ENCODE data around the gene ASB5. TPM values are rescaled to one million over a fixed set of nuclear protein-coding genes. Genes with fewer than 3 reads are reported as not detected.
A peak's percentile ranks its signal among the peaks of the same experiment; 100 is the strongest.

The ASB5 gene
- polyA plus RNA-seq, 1 donor, result 0.22 TPM

GRCh38 chr4:176195184-176195978, 73.6 kb downstream of the ASB5 start, which contains the start of gene SPATA4:
TSS of gene SPATA4 (minus strand) at chr4:176195585. CDS start at chr4:176195562, 23 bp downstream.
- WGBS (ENCODE audit: insufficient coverage, low lambda C conversion rate), result 0% methylated on average over 1 of the region's 45 CpGs
- Histone ChIP-seq H3K4me1 (ENCODE audit: control insufficient read depth, insufficient read depth, low read length) (no peaks in the 10 kb centered on the region), H3K9me3 (ENCODE audit: control insufficient read depth, low read depth, low read length) (no peaks in the 10 kb centered on the region), H3K36me3 (ENCODE audit: control insufficient read depth, insufficient read depth, low read length) (no peaks in the 10 kb centered on the region), H3K27me3 (ENCODE audit: control insufficient read depth, insufficient read depth, low read length) (peaks cover 11% of the 10 kb centered on the region), H3K27ac (ENCODE audit: low read length) (peak within 1 kb of the TSS; percentile 27), H3K4me3 (ENCODE audit: low read length) (peak within 1 kb of the TSS; percentile 52)
- DNase-seq, result peak; percentile 93

- Histone ChIP-seq H3K27me3 (ENCODE audit: control insufficient read depth, insufficient read depth, low read length) (peaks cover 11% of the 10 kb centered on the region), H3K9me3 (ENCODE audit: control insufficient read depth, low read depth, low read length) (no peaks in the 10 kb centered on the region), H3K27ac (ENCODE audit: low read length) (no peak overlapping the region), H3K36me3 (ENCODE audit: control insufficient read depth, insufficient read depth, low read length) (no peaks in the 10 kb centered on the region), H3K4me3 (ENCODE audit: low read length) (no peak overlapping the region), H3K4me1 (ENCODE audit: control insufficient read depth, insufficient read depth, low read length) (no peaks in the 10 kb centered on the region)
- WGBS (ENCODE audit: insufficient coverage, low lambda C conversion rate), result 83% methylated on average over 2 of the region's 3 CpGs
- DNase-seq, result no peak
Measured at GRCh38 chr4:176193938-176194337, 75.1 kb downstream of the ASB5 start.

DNA sequence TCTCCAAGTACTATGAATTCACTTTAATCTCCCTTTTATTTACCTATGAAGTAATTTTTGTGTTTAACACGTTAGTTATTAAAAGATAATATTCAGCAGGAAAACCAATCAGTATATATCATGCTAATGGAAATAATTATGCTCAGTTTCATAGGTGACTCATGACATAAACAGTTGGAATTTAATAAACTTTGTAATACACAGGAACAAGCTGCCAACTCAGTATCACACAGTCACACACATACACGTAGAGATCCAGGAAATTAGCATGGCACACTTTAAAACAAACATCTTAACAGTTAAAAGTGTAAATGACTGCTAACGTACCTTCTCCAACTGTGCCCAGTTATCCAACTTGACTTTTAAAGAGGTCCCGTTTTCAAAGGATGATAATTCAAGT, 75.9 kb downstream of the ASB5 start:
- no CpG with 5 or more reads among the region's 4 CpGs for WGBS (ENCODE audit: insufficient coverage, low lambda C conversion rate)
- Histone ChIP-seq H3K4me1 (ENCODE audit: control insufficient read depth, insufficient read depth, low read length) (no peaks in the 10 kb centered on the region), H3K36me3 (ENCODE audit: control insufficient read depth, insufficient read depth, low read length) (no peaks in the 10 kb centered on the region), H3K9me3 (ENCODE audit: control insufficient read depth, low read depth, low read length) (no peaks in the 10 kb centered on the region), H3K27ac (ENCODE audit: low read length) (no peak overlapping the region), H3K27me3 (ENCODE audit: control insufficient read depth, insufficient read depth, low read length) (peaks cover 11% of the 10 kb centered on the region), H3K4me3 (ENCODE audit: low read length) (no peak overlapping the region)
- no peak for DNase-seq

- Histone ChIP-seq H3K36me3 (ENCODE audit: control insufficient read depth, insufficient read depth, low read length) (no peaks in the 10 kb centered on the region), H3K27me3 (ENCODE audit: control insufficient read depth, insufficient read depth, low read length) (peaks cover 11% of the 10 kb centered on the region), H3K4me1 (ENCODE audit: control insufficient read depth, insufficient read depth, low read length) (no peaks in the 10 kb centered on the region), H3K27ac (ENCODE audit: low read length) (no peak overlapping the region), H3K9me3 (ENCODE audit: control insufficient read depth, low read depth, low read length) (no peaks in the 10 kb centered on the region), H3K4me3 (ENCODE audit: low read length) (no peak overlapping the region)
- WGBS (ENCODE audit: insufficient coverage, low lambda C conversion rate), result no CpG with 5 or more reads among the region's 1 CpG
- no peak for DNase-seq
Measured at GRCh38 chr4:176191974-176192373, 77.0 kb downstream of the ASB5 start.

DNA sequence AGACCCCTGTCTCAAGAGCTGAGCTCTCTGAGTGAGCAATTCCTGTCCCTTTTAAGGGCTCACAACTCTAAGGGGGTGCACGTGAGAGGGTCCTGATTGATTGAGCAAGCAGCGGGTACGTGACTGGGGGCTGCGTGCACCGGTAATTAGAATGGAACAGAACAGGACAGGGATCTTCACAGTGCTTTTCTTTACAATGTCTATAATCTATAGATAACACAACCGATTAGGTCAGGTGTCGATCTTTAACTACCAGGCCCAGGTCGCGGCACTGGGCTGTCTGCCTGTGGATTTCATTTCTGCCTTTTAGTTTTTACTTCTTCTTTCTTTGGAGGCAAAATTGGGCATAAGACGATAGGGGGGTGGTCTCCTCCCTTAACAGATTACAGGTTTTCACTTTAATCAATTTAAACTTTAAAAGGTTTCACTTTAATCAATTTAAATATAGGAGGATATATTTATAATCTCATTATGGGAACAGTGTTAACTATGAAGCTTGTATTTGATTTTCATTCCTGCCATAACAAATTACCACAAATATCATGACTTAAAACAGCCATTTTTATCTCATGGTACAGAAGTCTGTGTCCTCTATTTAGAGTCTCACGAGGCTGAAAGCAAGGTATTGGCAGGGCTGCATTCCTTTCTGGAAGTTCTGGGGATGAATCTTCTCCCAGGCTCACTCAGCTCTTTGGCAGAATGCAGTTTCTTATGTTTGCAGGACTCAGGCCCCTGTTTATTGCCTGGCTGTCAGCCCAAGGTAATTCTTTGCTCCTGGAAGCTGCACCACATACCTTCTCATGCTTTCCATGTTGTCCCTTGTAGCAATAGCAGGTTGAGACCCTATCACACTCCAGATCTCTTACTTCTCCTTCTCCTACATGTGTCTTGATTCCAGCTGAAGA, 78.9 kb downstream of the ASB5 start:
- H3K36me3 ChIP-seq (ENCODE audit: control insufficient read depth, insufficient read depth, low read length), result no peaks in the 10 kb centered on the region
- no peak overlapping the region for H3K4me3 ChIP-seq (ENCODE audit: low read length)
- 62% methylated on average over 3 of the region's 11 CpGs for WGBS (ENCODE audit: insufficient coverage, low lambda C conversion rate)
- H3K27ac ChIP-seq (ENCODE audit: low read length), result no peak overlapping the region
- peaks cover 9% of the 10 kb centered on the region for H3K27me3 ChIP-seq (ENCODE audit: control insufficient read depth, insufficient read depth, low read length)
- no peak for DNase-seq
- no peaks in the 10 kb centered on the region for H3K4me1 ChIP-seq (ENCODE audit: control insufficient read depth, insufficient read depth, low read length)
- no peaks in the 10 kb centered on the region for H3K9me3 ChIP-seq (ENCODE audit: control insufficient read depth, low read depth, low read length)

DNA sequence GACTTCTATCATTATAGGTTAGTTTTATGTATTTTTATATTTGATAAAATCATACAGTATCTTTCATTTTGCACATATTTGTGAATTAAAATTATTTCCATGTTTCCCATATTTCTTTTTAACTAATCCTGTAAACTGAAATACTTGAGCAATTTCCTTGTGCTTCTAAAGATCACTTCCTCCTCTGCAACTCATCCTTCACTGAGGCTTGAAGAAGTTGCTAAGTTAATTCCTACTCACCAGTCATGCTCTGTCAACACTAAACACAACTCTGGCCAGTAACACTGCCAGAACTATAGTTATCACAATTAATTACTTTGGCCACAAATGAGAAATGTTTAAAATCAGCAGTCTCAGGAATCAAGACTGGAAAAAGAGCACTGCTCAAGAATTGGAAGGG, 80.4 kb downstream of the ASB5 start:
- H3K9me3 ChIP-seq (ENCODE audit: control insufficient read depth, low read depth, low read length), result no peaks in the 10 kb centered on the region
- peaks cover 7% of the 10 kb centered on the region for H3K27me3 ChIP-seq (ENCODE audit: control insufficient read depth, insufficient read depth, low read length)
- no peak for DNase-seq
- H3K27ac ChIP-seq (ENCODE audit: low read length), result no peak overlapping the region
- H3K36me3 ChIP-seq (ENCODE audit: control insufficient read depth, insufficient read depth, low read length), result no peaks in the 10 kb centered on the region
- no peaks in the 10 kb centered on the region for H3K4me1 ChIP-seq (ENCODE audit: control insufficient read depth, insufficient read depth, low read length)
- H3K4me3 ChIP-seq (ENCODE audit: low read length), result no peak overlapping the region

DNA sequence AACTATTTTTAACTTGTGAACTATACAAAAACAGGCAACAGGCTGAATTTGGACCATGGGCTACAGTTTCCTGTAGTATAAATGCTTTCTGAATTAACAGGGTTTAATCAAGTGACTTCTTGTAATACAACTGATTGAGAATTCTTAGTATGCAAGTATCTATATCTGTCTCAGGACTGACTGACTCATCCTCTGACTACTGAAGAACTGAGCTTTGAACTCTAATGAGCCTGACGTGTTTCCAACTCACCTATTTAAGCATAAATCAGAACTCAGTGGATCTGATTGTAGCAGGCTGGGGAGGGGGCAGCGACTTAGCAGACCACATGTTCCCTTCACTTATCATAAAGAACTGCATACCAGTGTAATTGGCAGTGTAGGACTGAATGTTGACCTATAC, 81.4 kb downstream of the ASB5 start:
- H3K36me3 ChIP-seq (ENCODE audit: control insufficient read depth, insufficient read depth, low read length), result no peaks in the 10 kb centered on the region
- H3K27me3 ChIP-seq (ENCODE audit: control insufficient read depth, insufficient read depth, low read length), result peaks cover 5% of the 10 kb centered on the region
- DNase-seq, result peak; percentile 17 to 23
- 0% methylated on average over 1 of the region's 2 CpGs for WGBS (ENCODE audit: insufficient coverage, low lambda C conversion rate)
- no peak overlapping the region for H3K4me3 ChIP-seq (ENCODE audit: low read length)
- no peaks in the 10 kb centered on the region for H3K4me1 ChIP-seq (ENCODE audit: control insufficient read depth, insufficient read depth, low read length)
- no peaks in the 10 kb centered on the region for H3K9me3 ChIP-seq (ENCODE audit: control insufficient read depth, low read depth, low read length)
- no peak overlapping the region for H3K27ac ChIP-seq (ENCODE audit: low read length)

- no peak for DNase-seq
- H3K9me3 ChIP-seq (ENCODE audit: control insufficient read depth, low read depth, low read length), result no peaks in the 10 kb centered on the region
- H3K4me1 ChIP-seq (ENCODE audit: control insufficient read depth, insufficient read depth, low read length), result no peaks in the 10 kb centered on the region
- no peaks in the 10 kb centered on the region for H3K36me3 ChIP-seq (ENCODE audit: control insufficient read depth, insufficient read depth, low read length)
- no peak overlapping the region for H3K4me3 ChIP-seq (ENCODE audit: low read length)
- no peak overlapping the region for H3K27ac ChIP-seq (ENCODE audit: low read length)
- 80% methylated on average over 2 of the region's 6 CpGs for WGBS (ENCODE audit: insufficient coverage, low lambda C conversion rate)
- peaks cover under 1% of the 10 kb centered on the region for H3K27me3 ChIP-seq (ENCODE audit: control insufficient read depth, insufficient read depth, low read length)
Measured at GRCh38 chr4:176186671-176187395, 82.2 kb downstream of the ASB5 start.

- no CpG with 5 or more reads among the region's 2 CpGs for WGBS (ENCODE audit: insufficient coverage, low lambda C conversion rate)
Measured at GRCh38 chr4:176186067-176186466, 83.0 kb downstream of the ASB5 start.

DNA sequence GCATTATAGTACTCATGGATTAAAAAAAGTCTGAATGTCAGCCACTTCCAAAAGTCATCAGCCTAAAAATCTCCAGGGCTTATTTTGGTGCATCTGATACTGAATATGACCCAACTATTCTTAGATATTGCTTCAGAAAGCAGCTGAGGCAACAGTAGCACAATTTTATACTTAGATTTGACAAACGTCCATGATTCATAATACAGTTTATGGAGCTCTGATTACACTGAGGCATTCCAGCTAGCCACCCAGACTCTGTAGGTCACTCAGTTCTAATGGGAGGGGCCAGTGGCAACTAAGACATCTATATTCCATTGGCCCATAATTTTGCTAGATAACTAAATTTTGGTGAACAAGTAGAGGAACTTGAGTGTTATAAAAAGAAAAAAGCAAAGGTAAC, 84.0 kb downstream of the ASB5 start:
- DNase-seq, result no peak
- Histone ChIP-seq H3K27me3 (ENCODE audit: control insufficient read depth, insufficient read depth, low read length) (no peaks in the 10 kb centered on the region), H3K36me3 (ENCODE audit: control insufficient read depth, insufficient read depth, low read length) (no peaks in the 10 kb centered on the region), H3K27ac (ENCODE audit: low read length) (no peak overlapping the region), H3K4me1 (ENCODE audit: control insufficient read depth, insufficient read depth, low read length) (no peaks in the 10 kb centered on the region), H3K4me3 (ENCODE audit: low read length) (no peak overlapping the region), H3K9me3 (ENCODE audit: control insufficient read depth, low read depth, low read length) (no peaks in the 10 kb centered on the region)
- no CpG with 5 or more reads among the region's 1 CpG for WGBS (ENCODE audit: insufficient coverage, low lambda C conversion rate)

More at GRCh38 chr4:176186067-176186466, 83.0 kb downstream of the ASB5 start:
- Histone ChIP-seq H3K4me1 (ENCODE audit: control insufficient read depth, insufficient read depth, low read length) (no peaks in the 10 kb centered on the region), H3K9me3 (ENCODE audit: control insufficient read depth, low read depth, low read length) (no peaks in the 10 kb centered on the region), H3K4me3 (ENCODE audit: low read length) (no peak overlapping the region), H3K27ac (ENCODE audit: low read length) (no peak overlapping the region), H3K36me3 (ENCODE audit: control insufficient read depth, insufficient read depth, low read length) (no peaks in the 10 kb centered on the region), H3K27me3 (ENCODE audit: control insufficient read depth, insufficient read depth, low read length) (no peaks in the 10 kb centered on the region)
- no peak for DNase-seq
